Measurements from ENCODE around the gene ADGRB3.

The ADGRB3 gene

GRCh38 chr6:69398729-69399128, 763.6 kb downstream of the ADGRB3 start:
- no peak for TF ChIP-seq CTCF (IDR thresholded peaks at IDR 0.05; ENCODE audit: control extremely low read depth, extremely low read depth, low read depth, missing control alignments)
- CTCF ChIA-PET: no interaction called here
- no peak for DNase-seq (ENCODE audit: extremely low spot score)

GRCh38 chr6:69408886-69409285, 773.8 kb downstream of the ADGRB3 start:
- no peak for TF ChIP-seq CTCF (IDR thresholded peaks at IDR 0.05; ENCODE audit: control extremely low read depth, extremely low read depth, low read depth, missing control alignments)
- CTCF ChIA-PET: no interaction called here
- POLR2A ChIA-PET: no interaction called here
- no peak for DNase-seq (ENCODE audit: extremely low spot score)

More at GRCh38 chr6:69398729-69399128, 763.6 kb downstream of the ADGRB3 start:
- POLR2A ChIA-PET: no interaction called here

GRCh38 chr6:69416776-69417175, 781.7 kb downstream of the ADGRB3 start:
- ChIA-PET POLR2A (no interaction called here), CTCF (no interaction called here)
- TF ChIP-seq CTCF (IDR thresholded peaks at IDR 0.05; ENCODE audit: control extremely low read depth, extremely low read depth, low read depth, missing control alignments): no peak
- DNase-seq (ENCODE audit: extremely low spot score): no peak

- CTCF ChIA-PET: no interaction called here
- POLR2A ChIA-PET: no interaction called here
- DNase-seq (ENCODE audit: extremely low spot score): no peak
- TF ChIP-seq CTCF (IDR thresholded peaks at IDR 0.05; ENCODE audit: control extremely low read depth, extremely low read depth, low read depth, missing control alignments): no peak
Measured at GRCh38 chr6:69421269-69421668, 786.2 kb downstream of the ADGRB3 start.

GRCh38 chr6:69422020-69422419, 786.9 kb downstream of the ADGRB3 start:
- ChIA-PET CTCF (no interaction called here), POLR2A (no interaction called here)
- no peak for TF ChIP-seq CTCF (IDR thresholded peaks at IDR 0.05; ENCODE audit: control extremely low read depth, extremely low read depth, low read depth, missing control alignments)
- no peak for DNase-seq (ENCODE audit: extremely low spot score)

GRCh38 chr6:69422475-69422874, 787.4 kb downstream of the ADGRB3 start:
- no peak for TF ChIP-seq CTCF (IDR thresholded peaks at IDR 0.05; ENCODE audit: control extremely low read depth, extremely low read depth, low read depth, missing control alignments)
- no peak for DNase-seq (ENCODE audit: extremely low spot score)
- POLR2A ChIA-PET: no interaction called here
- CTCF ChIA-PET: no interaction called here

- POLR2A ChIA-PET: no interaction called here
- no peak for TF ChIP-seq CTCF (IDR thresholded peaks at IDR 0.05; ENCODE audit: control extremely low read depth, extremely low read depth, low read depth, missing control alignments)
- DNase-seq (ENCODE audit: extremely low spot score): no peak
- CTCF ChIA-PET: no interaction called here
Measured at GRCh38 chr6:69423785-69424184, 788.7 kb downstream of the ADGRB3 start.

Data from GM10248 (cell line).